Measurements from ENCODE around the gene TGFBR3L. TPM values are rescaled to one million over a fixed set of nuclear protein-coding genes. Genes with fewer than 3 reads are reported as not detected.

Gene TGFBR3L
- total and polyA plus RNA-seq, 2 experiments from 2014 or later = 1.7 to 7.0 TPM

GRCh38 chr19:7879836-7880235 lies 34.8 kb upstream of the TGFBR3L start (continued):
- no peak for TF ChIP-seq REST (IDR thresholded peaks at IDR 0.05; ENCODE audit: unreplicated experiment)
- no peak for TF ChIP-seq ZNF331 (CRISPR knock-in tag; IDR thresholded peaks at IDR 0.05; ENCODE audit: low read depth)
- no peak for TF ChIP-seq ETS1 (IDR thresholded peaks at IDR 0.05)
- no peak for TF ChIP-seq CTCF (conservative IDR thresholded peaks at IDR 0.05; ENCODE audit: low read depth in 2 of 2)

GRCh38 chr19:7881910-7882309 lies 32.7 kb upstream of the TGFBR3L start:
- H3K36me3 ChIP-seq (ENCODE audit: insufficient read depth) = no peaks in the 10 kb centered on the region
- Mint-ChIP-seq H3K36me3 (ENCODE audit: low read depth) (no peaks in the 10 kb centered on the region), H3K27ac (no peak overlapping the region), H3K27me3 (ENCODE audit: insufficient read depth, low read depth, poor library complexity) (peaks cover 10% of the 10 kb centered on the region), H3K4me1 (no peaks in the 10 kb centered on the region), H3K9me3 (no peaks in the 10 kb centered on the region), H3K4me3 (no peak overlapping the region; the same call in 2 of the 3 replicates)
- no peak for ATAC-seq
- no peak overlapping the region for H3K27ac ChIP-seq (ENCODE audit: low read depth)
- no peak overlapping the region for H3K4me2 ChIP-seq
- TF ChIP-seq CTCF (conservative IDR thresholded peaks at IDR 0.05; ENCODE audit: low read depth in 2 of 2) (no peak), EZH2phosphoT487 (IDR thresholded peaks at IDR 0.05; ENCODE audit: unreplicated experiment) (no peak), CREB1 (CRISPR knock-in tag; IDR thresholded peaks at IDR 0.05; ENCODE audit: low read depth) (no peak)
- H3K9me2 ChIP-seq (ENCODE audit: insufficient read depth) = no peaks in the 10 kb centered on the region
- H3K4me3 ChIP-seq = no peak overlapping the region
- no peak for DNase-seq (ENCODE audit: low spot score)
- H4K20me1 ChIP-seq (replicated peaks; ENCODE audit: insufficient read depth) = no peaks in the 10 kb centered on the region; the same call in 1 of the 2 replicates
- H3F3A ChIP-seq (replicated peaks; ENCODE audit: low read depth) = 0 out of 2 replicates have a peak, but pooled peaks cover 3% of the 10 kb centered on the region
- H3K4me1 ChIP-seq (ENCODE audit: insufficient read depth) = no peaks in the 10 kb centered on the region; the same call in 1 of the 2 replicates
- no peaks in the 10 kb centered on the region for H3K27me3 ChIP-seq (ENCODE audit: insufficient read depth)
- H2AFZ ChIP-seq = no peak overlapping the region
- H3K79me2 ChIP-seq (replicated peaks; ENCODE audit: insufficient read depth) = no peaks in the 10 kb centered on the region

Data from GM23338 (cell line).